AG08396 (cell line): ENCODE data around the gene GATA6.
"Not testable (repeated sequence)": the region's sequence is repeated elsewhere in the genome, so short reads cannot be mapped to it uniquely, and the experiment has no call there.

ENCODE experiments used
- DNase-seq: peaks from one replicate; pipeline ENCODE4 v3.0.0; 2012; ENCODE audit warnings: low spot score, mixed read lengths

Gene GATA6

GRCh38 chr18:22182884-22183697 lies 13.7 kb downstream of the GATA6 start:
- no peak for DNase-seq

DNA sequence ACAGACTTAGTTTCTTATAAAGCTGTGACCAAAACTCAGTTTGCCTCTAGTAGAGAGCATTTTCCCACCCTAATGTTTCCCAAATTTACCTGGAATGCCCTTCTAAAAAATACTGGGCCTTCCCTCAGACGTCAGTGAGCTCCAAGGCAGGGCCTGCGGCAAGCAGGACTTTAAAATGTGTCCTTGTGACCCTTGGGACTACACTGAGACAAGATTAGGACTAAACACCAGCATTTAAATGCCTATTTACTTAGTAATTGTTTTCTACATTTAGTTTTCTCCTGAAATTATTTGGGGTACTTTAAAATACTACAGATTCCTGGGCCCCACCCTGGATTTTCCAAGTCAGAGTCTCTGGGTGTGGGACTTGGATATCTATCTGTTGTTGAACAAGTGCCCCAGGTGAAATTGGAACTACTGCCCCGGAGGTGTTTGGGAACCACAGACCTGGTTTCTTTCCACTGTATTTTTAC lies 14.3 kb downstream of the GATA6 start:
- DNase-seq = no peak

DNA sequence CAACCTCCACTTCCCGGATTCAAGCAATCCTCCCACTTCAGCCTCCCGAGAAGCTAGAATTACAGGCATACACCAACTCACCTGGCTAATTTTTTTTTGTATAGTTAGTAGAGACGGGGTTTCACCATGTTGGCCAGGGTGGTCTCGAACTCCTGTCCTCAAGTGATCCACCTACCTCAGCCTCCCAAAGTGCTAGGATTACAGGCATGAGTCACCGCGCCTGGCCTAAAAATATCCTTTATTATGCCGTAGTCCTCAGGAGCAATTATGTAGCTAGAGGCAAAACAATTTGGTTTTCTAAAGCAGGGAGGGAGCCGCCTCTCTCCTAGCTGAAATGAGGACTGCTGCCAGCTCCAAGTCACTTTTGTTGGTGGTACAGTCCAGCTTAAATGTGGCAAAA lies 15.2 kb downstream of the GATA6 start:
- not testable (repeated sequence) for DNase-seq

- no peak for DNase-seq
These were observed 15.9 kb downstream of the GATA6 start for GRCh38 chr18:22185273-22185672.

- DNase-seq = no peak
These were observed 16.5 kb downstream of the GATA6 start for GRCh38 chr18:22185771-22186386.

DNA sequence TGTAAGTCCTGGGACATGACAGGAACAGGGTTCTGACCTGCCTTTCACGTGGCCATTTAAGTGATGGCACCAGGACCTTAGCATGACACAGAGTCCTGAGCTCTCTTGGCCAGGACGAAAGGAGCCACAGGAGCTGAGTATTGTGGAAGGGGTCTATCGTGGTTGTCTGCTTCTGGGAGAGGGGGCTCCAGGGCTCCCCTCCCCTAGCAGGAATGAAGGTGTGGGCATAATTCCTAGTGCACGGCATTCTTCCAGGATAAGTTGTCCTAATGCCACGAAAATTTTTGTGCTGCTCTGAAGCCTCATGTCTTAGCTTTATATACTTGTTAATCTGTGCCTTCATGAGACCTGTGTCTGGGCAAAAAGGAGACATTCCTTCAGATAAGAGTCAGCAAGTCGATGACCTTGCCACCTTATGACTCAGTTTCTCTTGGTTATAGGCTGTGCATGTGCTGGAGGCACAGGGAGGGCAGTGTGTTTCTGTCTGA lies 17.1 kb downstream of the GATA6 start:
- DNase-seq = no peak

DNA sequence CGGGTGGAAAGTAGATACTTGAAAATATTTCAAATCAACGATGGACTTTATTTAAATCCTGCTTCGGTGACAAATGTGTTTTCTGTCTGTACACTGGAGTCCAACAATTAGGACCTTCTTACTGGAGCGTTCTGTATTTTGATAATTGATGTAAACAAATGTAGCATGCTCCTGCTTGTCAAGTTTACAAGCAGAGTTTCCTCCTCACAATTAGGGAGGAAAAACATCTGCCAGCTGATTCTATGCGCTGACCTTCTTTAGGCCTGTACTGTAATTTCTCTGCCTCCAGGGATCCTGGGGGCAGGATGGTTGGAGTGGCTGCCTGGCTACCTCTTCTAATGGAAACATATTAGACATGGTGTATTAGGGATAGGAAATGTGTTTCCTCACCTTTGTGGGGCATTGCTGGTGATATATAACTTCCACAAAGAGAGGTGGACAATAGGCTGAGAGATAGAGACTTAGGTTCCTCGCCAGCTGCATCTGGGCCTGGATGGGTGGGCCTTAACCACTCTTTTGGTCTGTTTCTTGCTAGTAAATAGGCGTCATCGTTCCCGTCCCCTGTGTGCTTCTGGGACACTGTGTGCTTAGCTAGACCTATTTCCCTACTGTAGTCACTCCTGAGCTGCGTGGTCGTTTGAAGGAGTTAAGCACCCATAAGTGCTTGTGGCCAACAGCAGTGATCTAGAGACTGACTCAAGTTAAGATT lies 19.3 kb downstream of the GATA6 start:
- DNase-seq = no peak

DNA sequence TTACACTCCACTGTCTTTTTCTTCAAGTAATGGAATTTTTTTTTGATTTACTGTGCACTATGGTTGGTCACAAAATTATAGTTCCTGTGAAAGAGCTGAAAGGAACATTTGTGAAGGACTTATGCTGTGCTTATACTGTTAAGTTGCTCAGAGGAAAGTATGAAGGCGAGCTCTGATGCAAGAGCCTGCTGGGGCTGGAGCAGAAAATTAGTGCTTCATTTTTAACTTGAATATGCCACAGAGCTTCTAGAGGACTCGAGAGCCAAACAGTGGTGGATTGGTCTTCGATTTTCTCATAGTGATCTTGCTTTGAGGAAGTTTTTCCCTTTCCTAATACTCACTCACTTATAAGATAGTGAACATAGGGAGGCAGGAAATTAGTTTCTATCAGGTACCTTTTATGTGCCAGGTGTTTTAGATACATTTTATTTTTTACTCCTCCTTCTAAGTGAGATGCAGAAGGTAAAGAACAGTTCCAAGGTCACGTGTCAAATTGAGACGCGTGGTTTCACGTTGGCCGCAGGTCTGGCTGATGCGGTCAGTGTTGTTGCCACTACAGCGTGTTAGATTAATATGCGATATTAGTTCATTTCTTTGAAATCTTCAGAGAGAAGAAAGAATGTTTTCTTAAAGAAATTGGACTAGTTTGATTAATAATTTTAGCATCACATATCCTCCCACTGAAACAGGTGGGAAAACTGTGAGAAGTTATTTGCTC lies 20.2 kb downstream of the GATA6 start:
- DNase-seq = no peak

- no peak for DNase-seq
These were observed 21.9 kb downstream of the GATA6 start for GRCh38 chr18:22191346-22191695.

GRCh38 chr18:22191923-22192322 lies 22.5 kb downstream of the GATA6 start:
- DNase-seq = no peak

DNA sequence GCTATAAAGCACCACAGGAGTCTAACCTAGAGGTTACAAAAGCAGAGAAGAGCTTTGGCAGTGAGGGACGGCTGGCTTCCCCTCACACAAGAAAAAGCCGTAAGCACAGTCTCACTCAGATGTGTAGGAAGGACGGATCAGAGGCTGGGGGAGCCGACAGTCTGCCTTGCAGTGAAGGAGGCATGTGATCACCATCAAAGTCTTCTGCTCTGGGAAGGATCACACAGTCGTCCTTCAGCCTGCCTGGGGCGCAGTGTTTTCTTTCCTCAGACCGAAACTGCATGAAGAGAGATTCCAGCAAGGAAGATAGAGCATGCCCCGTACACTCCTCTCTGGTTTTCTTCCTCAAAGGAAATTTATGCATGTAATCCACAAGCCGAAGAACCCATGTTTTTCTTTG lies 24.1 kb downstream of the GATA6 start:
- DNase-seq = no peak

- no peak for DNase-seq
These were observed 24.8 kb downstream of the GATA6 start for GRCh38 chr18:22194151-22194598.

- DNase-seq = no peak
These were observed 25.7 kb downstream of the GATA6 start for GRCh38 chr18:22195052-22195451.

DNA sequence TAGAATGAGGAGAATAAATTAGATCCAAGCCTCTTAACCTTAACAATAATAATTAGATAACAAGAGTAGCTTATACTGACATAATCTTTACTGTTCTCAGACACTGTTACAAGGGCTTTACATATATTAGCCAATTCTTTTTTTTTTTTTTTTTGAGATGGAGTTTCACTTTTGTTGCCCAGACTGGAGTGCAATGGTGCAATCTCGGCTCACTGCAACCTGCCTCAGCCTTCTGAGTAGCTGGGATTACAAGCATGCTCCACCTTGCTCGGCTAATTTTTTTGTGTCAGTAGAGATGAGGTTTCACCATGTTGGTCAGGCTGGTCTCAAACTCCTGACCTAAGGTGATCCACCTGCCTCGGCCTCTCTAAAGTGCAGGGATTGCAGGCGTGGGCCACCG lies 27.6 kb downstream of the GATA6 start:
- not testable (repeated sequence) for DNase-seq

DNA sequence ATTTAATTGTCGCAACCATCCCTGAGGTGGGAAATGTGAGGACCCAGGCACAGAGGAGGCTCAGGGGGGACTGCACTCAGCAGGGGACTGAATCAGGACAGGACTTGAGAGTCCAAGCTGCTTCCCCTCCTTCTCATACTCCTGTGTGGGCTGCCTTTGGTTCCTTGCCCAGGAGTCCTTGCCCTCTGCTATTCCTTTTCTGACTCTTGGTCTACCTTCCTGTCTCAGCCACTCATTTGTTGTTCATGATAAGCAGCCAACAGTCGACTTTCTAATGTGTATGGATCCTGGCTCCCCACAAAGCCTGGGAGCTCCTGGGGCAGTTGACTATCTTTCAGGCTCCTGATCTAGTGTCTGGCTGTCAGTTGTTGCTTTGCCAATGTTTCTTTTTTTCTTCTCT lies 28.3 kb downstream of the GATA6 start:
- DNase-seq = no peak

GRCh38 chr18:22198163-22198562 lies 28.8 kb downstream of the GATA6 start:
- no peak for DNase-seq

DNA sequence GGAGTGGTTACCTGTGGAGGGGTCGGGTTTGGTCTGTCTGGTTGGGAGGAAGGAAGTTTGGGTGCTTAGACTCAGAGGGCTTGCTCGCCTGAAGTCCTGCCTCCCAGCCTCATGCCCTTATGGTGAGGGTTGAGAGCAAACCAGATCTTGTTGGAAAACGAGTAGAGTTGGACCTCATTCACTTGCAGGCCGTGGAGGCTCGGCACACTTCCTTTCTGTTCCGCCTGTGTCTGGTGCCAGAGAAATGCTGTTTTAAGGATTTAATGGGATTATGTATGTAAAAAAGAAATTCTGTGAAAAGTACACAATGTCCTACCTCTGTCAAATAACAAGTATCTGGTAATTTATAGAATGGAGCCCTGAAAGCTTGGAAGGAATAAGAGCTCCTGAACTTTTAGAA lies 29.6 kb downstream of the GATA6 start:
- DNase-seq = no peak

- DNase-seq = no peak
These were observed 31.3 kb downstream of the GATA6 start for GRCh38 chr18:22200611-22201225.

GRCh38 chr18:22203035-22203434 lies 33.6 kb downstream of the GATA6 start:
- DNase-seq = no peak

GRCh38 chr18:22203536-22204213 lies 34.3 kb downstream of the GATA6 start:
- DNase-seq = no peak

DNA sequence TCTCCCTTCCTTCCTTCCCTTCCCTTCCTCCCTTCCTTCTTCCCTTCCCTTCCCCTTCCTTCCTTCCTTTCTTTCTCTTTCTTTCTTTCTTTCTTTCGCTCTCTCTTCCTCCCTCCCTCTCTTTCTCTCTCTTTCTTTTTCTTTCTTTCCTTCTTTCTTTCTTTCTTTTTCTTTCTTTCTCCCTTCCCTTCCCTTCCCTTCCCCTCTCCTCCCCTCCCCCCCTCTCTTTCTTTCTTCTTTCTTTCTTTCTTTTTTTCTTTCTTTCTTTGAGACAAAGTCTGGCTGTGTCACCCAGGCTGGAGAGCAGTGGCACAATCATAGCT lies 34.8 kb downstream of the GATA6 start:
- DNase-seq = no peak
